Lower lobe of right lung (tissue), 2 donors: Measurements from ENCODE around the gene HOXB3. TPM values are rescaled to one million over a fixed set of nuclear protein-coding genes. Genes with fewer than 3 reads are reported as not detected.
A peak's percentile ranks its signal among the peaks of the same experiment; 100 is the strongest.

ENCODE experiments used
- ATAC-seq, 2 donors: fragments of 200-7000 bp; cut with Tn5 transposase; one replicate each; pipeline ENCODE4 v1.9.1; 2020 to 2022; ENCODE audit warnings: mild to moderate bottlenecking in 2 of 2, moderate library complexity in 2 of 2
- DNase-seq: peaks from one replicate; pipeline ENCODE4 v3.0.0-alpha.2; 2020
- H3K27ac ChIP-seq: fragments of 200-600 bp; one replicate; pipeline ENCODE4 v1.8.0; 2022
- H3K27me3 ChIP-seq: fragments of 200-600 bp; one replicate; pipeline ENCODE4 v1.8.0; 2022; ENCODE audit warnings: low read depth
- H3K36me3 ChIP-seq: fragments of 200-600 bp; one replicate; pipeline ENCODE4 v1.8.0; 2022; ENCODE audit warnings: mild to moderate bottlenecking
- H3K4me1 ChIP-seq: fragments of 200-600 bp; one replicate; pipeline ENCODE4 v1.8.0; 2022
- H3K4me3 ChIP-seq: fragments of 200-600 bp; one replicate; pipeline ENCODE4 v1.8.0; 2022; ENCODE audit warnings: mild to moderate bottlenecking
- H3K9me3 ChIP-seq: fragments of 200-600 bp; one replicate; pipeline ENCODE4 v1.8.0; 2022
- intact Hi-C: fragments of 100-400 bp; cut with DNase I; formaldehyde crosslinking; loops from one replicate; pipeline ENCODE4 v1.11.0; 2022
- total RNA-seq: library from RNA; stranded (reverse); fragmentation: NEBNext Ultra II Directional; extraction: Animal tissue kit (Norgen Biotek cat#: 25700); gene quantifications from one replicate; pipeline ENCODE4 v1.2.1, GENCODE V29; 2021
- TF ChIP-seq, protein P1 (sequence below): fragments of 200-600 bp; IDR thresholded peaks from one replicate; pipeline ENCODE4 v1.8.0; 2022; ENCODE audit warnings: antibody characterized with exemption, mild to moderate bottlenecking
- donor health status: DM: no; HTN: yes; CAD: no; lungs with severe emphysema.

Gene HOXB3
- total RNA-seq, 1 donor from 2014 or later = 11.3 TPM

- no peak overlapping the region for H3K27ac ChIP-seq
- intact Hi-C loops = no loop called here
- H3K36me3 ChIP-seq = no peaks in the 10 kb centered on the region
- peaks cover 96% of the 10 kb centered on the region for H3K27me3 ChIP-seq
- peaks cover 14% of the 10 kb centered on the region for H3K4me1 ChIP-seq
- no peaks in the 10 kb centered on the region for H3K9me3 ChIP-seq
- ATAC-seq = no peak
- DNase-seq = no peak
- TF ChIP-seq, protein P1, sequence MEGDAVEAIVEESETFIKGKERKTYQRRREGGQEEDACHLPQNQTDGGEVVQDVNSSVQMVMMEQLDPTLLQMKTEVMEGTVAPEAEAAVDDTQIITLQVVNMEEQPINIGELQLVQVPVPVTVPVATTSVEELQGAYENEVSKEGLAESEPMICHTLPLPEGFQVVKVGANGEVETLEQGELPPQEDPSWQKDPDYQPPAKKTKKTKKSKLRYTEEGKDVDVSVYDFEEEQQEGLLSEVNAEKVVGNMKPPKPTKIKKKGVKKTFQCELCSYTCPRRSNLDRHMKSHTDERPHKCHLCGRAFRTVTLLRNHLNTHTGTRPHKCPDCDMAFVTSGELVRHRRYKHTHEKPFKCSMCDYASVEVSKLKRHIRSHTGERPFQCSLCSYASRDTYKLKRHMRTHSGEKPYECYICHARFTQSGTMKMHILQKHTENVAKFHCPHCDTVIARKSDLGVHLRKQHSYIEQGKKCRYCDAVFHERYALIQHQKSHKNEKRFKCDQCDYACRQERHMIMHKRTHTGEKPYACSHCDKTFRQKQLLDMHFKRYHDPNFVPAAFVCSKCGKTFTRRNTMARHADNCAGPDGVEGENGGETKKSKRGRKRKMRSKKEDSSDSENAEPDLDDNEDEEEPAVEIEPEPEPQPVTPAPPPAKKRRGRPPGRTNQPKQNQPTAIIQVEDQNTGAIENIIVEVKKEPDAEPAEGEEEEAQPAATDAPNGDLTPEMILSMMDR = no peak
- H3K4me3 ChIP-seq = no peak overlapping the region
Observed at GRCh38 chr17:48617471-48618255, 27.6 kb upstream of the HOXB3 start.

- ATAC-seq (no peak), DNase-seq (no peak)
- intact Hi-C loops = no loop called here
- Histone ChIP-seq H3K27me3 (peaks cover 96% of the 10 kb centered on the region), H3K36me3 (no peaks in the 10 kb centered on the region), H3K4me1 (peaks cover 22% of the 10 kb centered on the region), H3K9me3 (no peaks in the 10 kb centered on the region), H3K27ac (no peak overlapping the region), H3K4me3 (no peak overlapping the region)
- TF ChIP-seq, protein P1 = no peak
Observed at GRCh38 chr17:48616717-48617470, 26.9 kb upstream of the HOXB3 start.

DNA sequence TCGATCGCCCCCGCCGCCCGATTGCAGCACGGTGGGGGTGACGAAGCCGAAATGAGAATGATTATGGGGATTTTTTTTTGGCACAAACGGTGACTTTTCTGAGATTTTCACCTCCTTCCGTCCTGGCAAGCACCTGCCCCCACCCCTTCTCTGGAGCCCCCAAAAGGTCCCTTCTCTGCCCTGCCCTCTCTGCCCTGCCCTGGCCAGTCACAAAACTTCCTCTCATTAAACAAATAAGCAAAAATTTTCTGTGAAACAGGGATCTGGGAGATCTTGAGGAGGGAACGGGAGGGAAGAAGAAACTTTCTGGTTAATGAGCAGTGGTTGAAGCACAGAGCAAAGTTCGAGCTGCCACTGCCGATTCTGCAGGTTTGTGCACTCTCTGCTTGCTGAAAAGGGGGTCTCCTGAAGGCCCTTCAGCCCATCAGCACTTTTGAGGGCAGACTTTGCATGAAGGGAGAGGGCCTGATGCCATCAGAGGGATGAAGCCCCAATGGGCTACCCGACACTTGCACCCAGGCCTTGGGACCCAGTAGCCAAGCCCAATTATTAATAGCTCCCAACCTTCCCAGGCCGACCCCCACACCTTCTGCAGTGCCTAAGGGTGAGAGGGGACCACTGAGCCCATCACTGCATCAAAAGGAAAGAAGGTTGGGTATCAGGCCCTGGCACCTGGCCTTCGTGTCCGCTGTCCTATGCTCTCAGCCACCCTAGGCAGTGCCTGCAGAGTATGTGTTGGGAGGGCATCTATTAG is 26.1 kb upstream of the HOXB3 start:
- intact Hi-C loops = no loop called here
- no peak overlapping the region for H3K27ac ChIP-seq
- TF ChIP-seq, protein P1 = no peak

GRCh38 chr17:48615047-48615962 is 25.3 kb upstream of the HOXB3 start, which contains the start of gene HOXB8:
TSS of gene HOXB8 (minus strand) at chr17:48615292. CDS start at chr17:48614704, 588 bp downstream.
- Histone ChIP-seq H3K36me3 (no peaks in the 10 kb centered on the region), H3K4me3 (peak within 1 kb of the TSS; percentile 28), H3K27me3 (peaks cover 96% of the 10 kb centered on the region), H3K4me1 (peaks cover 37% of the 10 kb centered on the region), H3K27ac (no peak within 1 kb of the TSS), H3K9me3 (no peaks in the 10 kb centered on the region)
- intact Hi-C loops = no loop called here
- DNase-seq (no peak), ATAC-seq (no peak)
- TF ChIP-seq, protein P1 = no peak

More for the DNA sequence above, 26.1 kb upstream of the HOXB3 start:
- H3K4me3 ChIP-seq = no peak overlapping the region
- no peak for ATAC-seq
- no peaks in the 10 kb centered on the region for H3K9me3 ChIP-seq
- peaks cover 29% of the 10 kb centered on the region for H3K4me1 ChIP-seq
- H3K27me3 ChIP-seq = peaks cover 96% of the 10 kb centered on the region
- no peak for DNase-seq
- H3K36me3 ChIP-seq = no peaks in the 10 kb centered on the region
